Fibroblast of villous mesenchyme (primary cell): ENCODE data around the gene LMO1. TPM values are rescaled to one million over a fixed set of nuclear protein-coding genes. Genes with fewer than 3 reads are reported as not detected.

Source experiments
- DNase-seq: peaks from one replicate; pipeline ENCODE4 v3.0.0-alpha.2; 2010; ENCODE audit warnings: low read depth
- H3K4me3 ChIP-seq: 2 replicates; pipeline ENCODE4 v1.5.1; 2011; ENCODE audit warnings: low read depth, mild to moderate bottlenecking, low read length
- CTCF ChIP-seq: IDR thresholded peaks from 2 replicates; pipeline ENCODE4 v1.5.1; 2012; ENCODE audit warnings: low read depth, mild to moderate bottlenecking, low read length; ENCODE audit not compliant: insufficient read depth
- total RNA-seq: library from RNA; depleted of rRNA; stranded (reverse); fragments of >200 nt; gene quantifications from 2 replicates; pipeline ENCODE4 v1.2.3, GENCODE V29; 2012

The LMO1 gene
- not detected in 2 replicates for total RNA-seq

- peak within 1 kb of the TSS; percentile 33 for H3K4me3 ChIP-seq
- peak; percentile 90 for TF ChIP-seq CTCF
- DNase-seq: peak; percentile 66
Measured at GRCh38 chr11:8263769-8264410, at the start of gene LMO1. Gene LMO1 (minus strand): TSS chr11:8263878. CDS start chr11:8263362, 516 bp downstream.

GRCh38 chr11:8312986-8313385 lies 49.3 kb upstream of the LMO1 start:
- no peak for DNase-seq
- no peak for TF ChIP-seq CTCF
- no peak overlapping the region for H3K4me3 ChIP-seq

- DNase-seq: no peak
- H3K4me3 ChIP-seq: no peak overlapping the region
- TF ChIP-seq CTCF: no peak
Measured at GRCh38 chr11:8311366-8311765, 47.7 kb upstream of the LMO1 start.

GRCh38 chr11:8310743-8311298 lies 47.1 kb upstream of the LMO1 start:
- no peak for DNase-seq
- no peak overlapping the region for H3K4me3 ChIP-seq
- TF ChIP-seq CTCF: no peak

GRCh38 chr11:8309862-8310261 lies 46.2 kb upstream of the LMO1 start:
- TF ChIP-seq CTCF: no peak
- DNase-seq: no peak

GRCh38 chr11:8309311-8309710 lies 45.6 kb upstream of the LMO1 start:
- H3K4me3 ChIP-seq: no peak overlapping the region
- DNase-seq: no peak
- TF ChIP-seq CTCF: no peak

More at GRCh38 chr11:8309862-8310261, 46.2 kb upstream of the LMO1 start:
- no peak overlapping the region for H3K4me3 ChIP-seq
